HG02840 (cell line): Measurements from ENCODE around the gene RIPK4.

Source experiments
- ATAC-seq: cut with Tn5 transposase; IDR thresholded peaks from one replicate; pipeline ENCODE4 v1.9.1; 2021; ENCODE audit warnings: mild to moderate bottlenecking, moderate library complexity, moderate number of reproducible peaks; ENCODE audit not compliant: unreplicated experiment, low FRiP score

The RIPK4 gene

DNA sequence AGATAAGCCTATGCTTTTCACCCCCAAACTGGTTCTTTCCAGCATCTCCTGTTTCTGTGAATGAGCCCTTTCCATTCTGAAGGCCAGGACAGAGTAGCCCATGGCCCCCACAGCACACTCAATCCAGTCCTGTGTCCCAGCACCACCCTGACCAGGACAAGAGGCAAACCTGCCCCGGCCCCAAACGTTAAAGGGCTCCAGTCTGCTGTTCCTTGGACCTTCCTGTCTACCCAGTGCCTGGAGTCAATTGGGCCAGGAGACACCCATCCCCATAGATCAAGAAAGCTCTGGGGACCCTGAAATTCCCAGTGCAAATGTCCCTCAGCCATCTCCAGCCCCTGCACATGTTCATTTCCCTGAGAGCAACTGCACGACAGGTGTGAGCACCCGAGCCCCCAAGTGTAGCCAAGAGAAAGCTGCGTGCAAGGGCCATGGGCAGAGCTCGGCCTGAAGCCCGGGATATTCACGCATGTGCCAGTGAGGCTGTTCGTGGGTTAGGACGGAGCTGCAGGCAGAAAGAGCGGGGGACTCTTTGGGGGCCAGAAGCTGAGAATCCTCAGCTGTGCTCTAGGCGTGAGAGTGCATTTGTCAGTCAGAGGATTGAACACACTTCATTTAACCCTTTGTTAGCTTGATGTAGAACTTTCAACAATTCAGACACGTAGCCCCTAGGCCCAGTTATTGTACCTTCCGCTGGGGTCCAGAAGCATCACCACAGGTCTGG lies 4.2 kb upstream of the RIPK4 start:
- ATAC-seq, result no peak

DNA sequence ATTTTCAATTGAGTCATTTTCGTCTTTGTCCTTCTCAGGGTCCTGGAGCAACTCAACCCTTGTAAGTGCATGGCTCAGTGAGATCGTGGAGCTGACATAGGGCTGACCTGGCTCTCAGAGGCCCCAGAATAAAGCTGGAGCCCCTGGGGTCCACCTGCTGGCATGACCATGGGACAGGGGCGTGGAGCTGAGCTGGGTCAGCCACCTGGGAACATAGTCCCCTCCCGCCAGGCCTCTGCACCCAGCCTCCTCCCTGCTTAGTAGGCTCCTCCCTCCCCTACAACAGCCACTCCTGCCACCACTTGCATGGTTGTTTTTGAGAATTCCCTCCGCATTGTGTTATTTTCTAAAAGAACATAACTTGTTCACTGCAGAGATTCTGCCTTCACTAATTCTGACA lies 3.1 kb upstream of the RIPK4 start:
- no peak for ATAC-seq

DNA sequence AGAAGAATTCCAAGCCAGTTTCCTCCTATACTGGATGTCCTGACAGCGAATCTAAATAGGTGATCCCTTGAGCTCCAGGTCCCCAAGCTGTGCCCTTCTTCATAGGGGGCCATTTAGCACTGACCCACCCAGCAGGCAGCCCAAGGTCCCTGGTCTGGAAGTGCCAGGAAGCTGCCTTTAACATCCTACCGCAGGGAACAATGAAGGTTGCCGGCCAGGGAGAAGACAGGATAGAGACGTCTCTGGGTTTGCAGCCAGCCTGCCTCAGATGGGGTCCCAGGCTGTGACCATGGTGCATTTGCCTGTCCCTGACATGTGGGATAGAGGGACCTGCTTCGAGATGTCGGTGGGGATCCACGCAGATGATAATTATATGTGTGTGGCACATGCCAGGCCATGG lies 2.7 kb upstream of the RIPK4 start:
- no peak for ATAC-seq

DNA sequence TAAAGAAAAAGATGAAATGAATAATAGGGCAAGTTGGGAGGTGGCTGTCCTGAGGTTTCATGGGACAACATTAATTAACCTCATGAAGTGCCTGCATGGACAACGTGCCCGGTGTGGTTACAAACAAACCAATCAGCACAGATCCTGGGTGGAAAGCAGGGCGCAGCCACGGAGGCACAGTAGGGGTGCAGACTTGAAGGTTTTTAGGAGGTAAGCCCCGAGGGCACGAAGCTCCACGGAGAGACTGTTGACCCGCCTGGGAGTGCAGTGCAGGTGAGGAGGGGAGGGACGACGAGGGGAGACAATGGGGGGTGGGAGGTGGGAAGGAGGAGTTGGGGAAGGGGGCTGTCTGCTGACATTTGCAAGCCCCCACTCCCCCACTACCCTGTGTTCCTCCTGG lies 2.3 kb upstream of the RIPK4 start:
- ATAC-seq, result no peak

DNA sequence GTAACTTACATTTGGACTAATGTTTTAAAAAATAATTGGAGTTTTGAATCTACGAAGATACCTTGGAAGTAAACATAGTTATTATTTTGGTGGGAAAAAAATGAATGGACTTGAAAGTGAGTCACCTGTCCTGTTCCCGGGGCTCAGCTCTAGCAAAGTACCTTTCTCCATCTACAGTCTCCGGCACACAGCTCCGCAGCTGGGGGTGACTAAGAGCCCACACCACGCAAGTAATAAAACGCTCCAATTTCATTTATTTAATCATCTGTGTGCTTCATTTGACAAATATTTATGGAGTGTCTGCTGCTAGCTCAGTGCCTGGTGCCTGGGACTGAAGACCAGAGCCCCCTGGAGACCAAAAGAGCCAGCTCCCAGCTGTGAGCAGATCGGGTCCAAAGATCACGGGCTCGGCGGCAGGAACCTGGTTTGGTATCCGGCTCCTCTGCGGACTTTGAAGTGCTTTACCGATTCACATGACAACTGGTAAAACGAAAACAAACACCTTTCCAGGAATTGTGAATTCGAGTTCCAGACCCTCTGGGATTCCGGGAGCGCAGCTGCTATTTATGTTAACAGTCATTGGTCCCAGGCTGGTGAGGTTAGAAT lies 1.7 kb upstream of the RIPK4 start:
- ATAC-seq, result no peak

DNA sequence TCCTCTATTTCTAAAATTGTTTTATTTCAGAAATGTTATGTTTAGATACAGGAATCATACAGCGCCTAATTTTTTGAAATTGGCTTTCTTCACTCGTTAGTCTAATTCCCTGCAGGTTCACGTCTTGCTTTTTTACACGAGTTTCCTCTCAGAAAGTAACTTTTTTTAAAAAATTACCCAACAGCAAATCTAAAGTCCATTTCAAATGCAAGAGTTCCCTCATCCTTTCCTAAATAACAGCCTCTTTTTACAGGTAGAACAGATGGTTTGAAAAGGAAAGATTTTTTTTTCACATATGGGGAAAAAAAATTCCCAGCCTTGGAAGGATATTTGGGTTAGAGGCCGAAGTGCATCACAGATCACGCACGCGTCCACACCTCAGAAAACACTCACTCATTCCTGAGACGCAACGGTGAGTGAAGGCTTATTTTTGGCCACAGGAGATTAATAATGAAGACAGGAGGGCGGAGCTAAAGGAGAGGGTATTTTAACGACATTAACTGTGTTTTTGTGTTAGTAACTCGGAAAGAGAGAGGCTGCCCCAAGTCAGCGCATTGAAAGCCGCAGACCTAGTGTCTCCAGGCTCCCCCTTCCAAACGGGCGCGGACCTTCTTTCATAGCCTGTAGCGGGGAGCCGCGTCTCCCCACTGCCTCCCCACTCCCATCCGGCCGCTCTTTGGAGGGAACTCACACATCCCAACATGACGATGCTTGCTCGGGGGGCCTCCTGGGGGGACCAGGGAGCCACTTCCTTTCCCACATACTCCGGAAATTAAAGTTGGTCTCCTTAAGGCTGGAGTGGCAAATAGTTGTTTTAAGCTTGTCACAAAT lies 969 bp upstream of the RIPK4 start:
- ATAC-seq, result no peak

DNA sequence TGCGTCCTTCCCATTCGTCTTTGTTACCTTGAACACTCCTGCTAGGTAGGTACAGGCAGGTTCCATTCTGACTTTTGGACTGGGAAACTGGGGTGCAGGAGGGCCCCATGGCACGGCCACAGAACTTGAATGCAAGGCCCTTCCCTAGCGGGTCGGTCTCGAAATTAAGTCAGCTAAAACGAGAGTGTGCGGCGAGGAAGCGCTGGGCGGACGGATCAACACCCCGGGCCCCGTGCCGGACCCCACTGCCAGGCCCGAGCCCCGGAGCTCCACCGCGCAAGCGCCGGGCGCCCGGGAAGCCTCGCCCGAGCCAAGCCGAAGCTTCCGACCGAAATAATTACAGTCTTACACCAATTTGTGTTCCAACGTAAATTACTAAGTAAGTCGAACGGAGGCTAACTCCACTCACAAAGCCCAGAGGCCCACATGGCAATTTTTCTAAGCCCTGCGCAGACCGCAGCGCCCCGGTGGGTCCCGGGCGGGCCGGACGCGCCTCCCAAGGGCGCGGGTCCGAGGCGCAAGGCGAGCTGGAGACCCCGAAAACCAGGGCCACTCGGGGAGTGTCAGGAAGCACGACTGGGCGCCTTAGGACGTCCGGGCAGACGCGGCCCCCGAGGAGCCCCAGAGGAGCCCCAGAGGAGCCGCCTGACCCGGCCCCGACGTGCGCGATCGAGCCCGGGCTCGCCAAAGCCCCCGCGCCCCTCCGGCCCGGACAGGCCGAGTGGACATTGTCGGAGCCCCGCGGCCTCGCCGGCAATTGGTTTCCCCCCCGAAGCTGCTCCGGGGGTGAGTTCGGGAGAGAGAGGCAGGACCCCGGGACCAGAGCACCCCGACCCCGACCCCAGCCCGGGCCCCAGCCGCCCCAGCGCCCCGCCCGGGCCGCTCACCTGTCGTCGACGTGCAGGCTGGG lies 624 bp downstream of the RIPK4 start:
- no peak for ATAC-seq

DNA sequence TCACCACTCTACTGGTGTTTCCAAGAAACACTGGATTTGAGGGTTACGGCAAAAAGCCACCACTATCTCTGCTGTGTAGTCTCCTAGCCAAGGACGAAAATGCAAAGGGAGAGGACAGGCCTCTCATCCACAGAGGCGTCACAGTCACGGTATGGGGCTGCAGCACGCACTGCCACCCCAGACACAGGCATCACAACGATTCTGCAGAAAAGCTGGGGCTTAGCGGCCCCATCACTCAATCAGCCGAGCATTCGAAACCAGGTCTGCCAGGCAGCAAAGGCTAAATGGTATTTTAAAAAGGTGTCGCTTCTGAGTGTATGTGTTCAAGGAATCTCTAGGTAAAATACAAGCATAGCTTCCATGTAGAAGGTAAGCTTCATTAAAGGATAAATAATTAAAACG lies 1.4 kb downstream of the RIPK4 start:
- ATAC-seq, result no peak

DNA sequence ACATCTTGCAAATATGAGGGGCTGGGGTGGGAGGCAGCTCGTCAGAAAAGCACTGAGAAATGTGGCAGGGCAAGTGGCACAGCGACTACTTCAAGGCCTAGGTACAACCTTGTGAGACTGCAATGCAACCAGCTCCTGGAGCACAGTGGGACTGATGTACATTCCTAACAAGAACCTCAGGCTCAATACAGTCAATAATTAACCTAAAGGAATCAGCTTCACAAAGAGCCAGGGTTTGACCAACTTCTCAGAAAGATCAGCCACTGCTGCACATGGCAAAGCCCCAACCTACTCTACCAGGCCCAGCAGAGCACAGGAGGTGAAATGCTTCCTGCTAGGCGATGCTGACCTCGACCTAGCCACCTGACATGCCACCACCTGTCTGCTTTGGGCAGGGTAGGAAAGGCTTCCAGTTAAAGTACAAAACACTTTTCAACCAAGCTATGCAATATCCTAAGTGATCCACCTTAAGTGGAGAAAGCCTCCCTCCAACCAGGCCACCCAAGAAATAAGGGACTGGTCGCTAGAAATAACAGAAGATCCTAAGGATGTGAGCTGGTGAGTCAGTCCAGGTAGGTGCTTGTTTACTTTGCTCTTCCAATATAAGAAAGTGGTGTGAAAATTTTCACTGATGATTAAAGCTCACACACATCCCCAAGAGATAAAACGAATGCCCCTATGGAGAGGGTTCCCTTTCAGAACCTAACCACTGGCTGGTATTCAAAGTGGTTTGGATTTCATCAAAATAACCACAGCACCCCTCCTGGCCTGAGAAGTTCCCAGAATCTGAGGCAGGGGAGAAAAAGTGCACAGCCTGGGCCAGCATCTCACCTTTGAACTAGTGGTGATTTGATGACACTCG lies 2.1 kb downstream of the RIPK4 start:
- ATAC-seq, result no peak

DNA sequence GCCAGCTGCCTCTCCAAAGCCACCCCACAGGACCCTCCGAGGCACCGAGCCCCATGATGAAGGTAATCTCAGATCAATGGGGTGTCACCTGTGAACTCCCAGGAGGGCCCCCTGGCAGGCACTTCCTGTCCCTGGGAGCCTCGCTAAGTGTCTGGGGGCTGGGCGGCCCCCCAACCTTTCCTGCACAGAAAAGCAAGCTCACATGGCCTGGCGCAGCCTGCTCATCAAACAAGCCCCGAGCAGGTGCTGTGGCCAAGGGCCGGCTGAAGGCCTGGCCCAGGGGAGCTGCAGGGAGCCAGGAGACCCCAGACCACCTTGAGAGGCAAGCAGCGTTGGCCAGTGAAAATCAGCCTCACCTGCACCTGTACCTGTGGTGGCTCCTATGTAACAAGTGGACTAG lies 2.9 kb downstream of the RIPK4 start:
- ATAC-seq, result no peak

DNA sequence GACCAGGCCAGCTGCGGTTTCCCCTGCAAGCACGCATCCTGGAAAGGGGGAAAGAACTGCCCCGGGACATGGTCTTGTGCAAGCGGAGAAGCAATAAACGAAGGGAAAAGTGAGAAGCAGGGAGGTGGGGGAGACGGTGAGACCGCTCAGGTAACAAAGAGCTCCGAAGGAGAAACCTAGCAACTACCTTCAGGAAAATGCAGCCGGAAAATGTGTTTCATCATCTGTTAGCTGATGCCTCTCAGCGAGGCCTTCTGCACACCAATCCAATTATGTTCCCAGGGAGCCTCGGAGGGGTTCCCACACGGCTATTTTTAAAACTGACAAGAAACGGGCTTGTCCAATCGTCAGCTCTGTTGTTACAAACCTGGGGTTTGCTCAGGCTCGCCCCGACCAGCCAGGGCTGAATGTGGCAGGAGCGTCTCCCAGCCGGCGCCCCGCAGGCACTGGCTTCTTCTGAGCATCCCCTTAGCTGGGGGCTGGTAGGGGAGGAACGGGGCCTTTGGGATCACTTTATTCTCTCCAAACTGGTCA lies 3.4 kb downstream of the RIPK4 start:
- no peak for ATAC-seq

DNA sequence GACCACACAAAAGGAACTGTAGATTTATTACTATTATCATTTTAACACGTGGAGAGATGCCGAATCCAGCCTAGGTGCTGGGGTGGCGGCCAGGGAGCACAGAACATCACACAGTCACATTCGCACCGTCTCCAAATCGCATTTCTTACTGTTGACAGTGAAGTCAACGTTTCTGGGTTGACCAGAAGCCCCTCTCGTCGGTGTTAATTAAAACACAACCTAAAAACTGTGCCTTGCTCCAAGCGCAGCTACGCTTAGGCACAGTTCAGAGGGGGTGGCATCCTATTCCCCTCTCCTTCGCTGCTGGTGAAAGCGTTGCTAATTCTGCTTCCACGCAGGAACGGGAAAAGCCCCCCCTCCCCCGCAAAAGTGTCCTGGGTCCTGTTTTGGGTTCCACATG lies 4.1 kb downstream of the RIPK4 start:
- no peak for ATAC-seq

DNA sequence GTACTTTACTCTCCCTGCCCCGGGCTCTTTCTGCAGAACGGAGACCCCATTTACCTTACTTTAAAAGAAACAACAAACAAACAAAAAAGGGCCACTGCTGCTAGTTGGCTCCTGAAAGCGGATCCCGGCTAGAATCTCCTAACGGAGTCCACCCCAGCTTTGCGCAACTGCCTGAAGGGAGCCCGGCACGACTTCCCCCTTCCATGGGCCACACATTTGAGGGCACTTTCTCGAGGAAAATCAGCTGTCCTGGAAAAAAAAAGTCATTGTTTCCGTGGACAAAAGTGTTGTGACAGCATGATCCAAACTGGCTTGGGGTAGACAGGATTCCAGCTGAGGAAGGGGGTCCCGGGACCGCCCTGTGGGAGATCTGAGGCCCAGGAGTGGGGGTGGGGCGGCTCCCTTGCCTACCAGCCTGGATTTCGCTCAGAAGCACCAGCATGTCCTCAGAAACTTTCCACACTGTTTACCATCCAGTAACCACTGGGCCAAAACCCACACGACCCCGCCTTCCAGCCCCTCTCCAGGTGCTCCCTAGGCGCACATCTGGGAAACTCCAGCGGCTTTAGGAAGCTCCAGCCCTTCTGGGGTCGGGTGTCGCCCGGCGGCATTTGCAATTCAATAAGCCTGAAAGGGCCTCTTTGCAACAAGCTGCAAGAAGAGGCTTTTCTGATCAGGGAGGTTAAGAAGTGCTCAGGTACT lies 4.8 kb downstream of the RIPK4 start:
- ATAC-seq, result no peak

DNA sequence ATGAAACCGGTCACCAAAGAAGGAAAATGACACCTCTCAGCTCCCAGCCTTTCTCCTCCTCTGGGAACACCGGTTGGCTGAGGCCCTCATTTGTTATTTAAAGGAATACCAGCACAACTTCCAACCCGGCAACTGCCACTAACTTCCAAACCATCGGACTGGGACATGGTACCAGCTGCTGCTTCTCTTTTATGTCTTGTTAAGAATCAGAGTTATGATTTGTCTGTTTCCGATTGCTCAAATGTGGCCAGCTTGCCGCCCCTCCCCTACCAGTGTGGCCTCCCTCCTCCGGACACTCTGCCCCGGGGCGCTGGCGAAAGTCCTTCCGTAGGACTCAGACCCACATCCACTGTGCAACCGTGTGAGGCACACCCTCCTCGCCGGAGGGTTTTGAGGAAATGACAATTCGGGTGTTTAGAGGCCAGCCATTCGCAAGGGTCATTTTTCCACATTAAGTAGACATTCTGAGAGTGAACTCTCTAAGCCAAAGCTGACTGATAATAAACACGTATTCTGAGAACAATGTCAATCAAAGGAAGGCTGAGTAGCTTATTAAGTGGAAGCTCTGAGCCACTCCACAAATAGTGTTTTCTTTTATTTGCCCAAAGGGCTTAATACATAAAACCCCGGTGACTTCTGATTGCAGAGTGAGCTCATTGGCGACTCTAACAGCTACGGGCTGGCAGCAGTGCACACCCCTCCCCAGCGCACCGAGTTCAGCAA lies 5.5 kb downstream of the RIPK4 start:
- no peak for ATAC-seq

DNA sequence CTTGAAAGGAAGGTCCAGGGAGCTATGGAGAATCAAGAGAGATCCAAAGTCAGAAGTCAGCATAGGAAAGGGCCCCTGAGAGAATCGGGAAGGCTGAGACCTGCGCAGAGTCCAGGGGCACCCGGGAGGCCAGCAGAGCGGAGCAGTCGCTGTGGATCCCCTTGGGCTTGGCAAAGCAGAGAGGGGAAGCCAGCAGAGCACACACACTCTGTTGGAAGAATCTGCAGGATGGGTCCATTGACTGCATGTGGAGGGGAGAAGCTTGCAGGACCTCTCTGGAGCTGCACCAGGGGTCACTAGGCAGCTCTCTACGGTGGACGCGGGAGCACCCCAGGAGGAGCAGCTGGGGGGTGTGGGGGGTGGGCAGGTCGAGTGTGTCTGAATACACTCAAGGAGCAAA lies 6.4 kb downstream of the RIPK4 start:
- ATAC-seq, result no peak

DNA sequence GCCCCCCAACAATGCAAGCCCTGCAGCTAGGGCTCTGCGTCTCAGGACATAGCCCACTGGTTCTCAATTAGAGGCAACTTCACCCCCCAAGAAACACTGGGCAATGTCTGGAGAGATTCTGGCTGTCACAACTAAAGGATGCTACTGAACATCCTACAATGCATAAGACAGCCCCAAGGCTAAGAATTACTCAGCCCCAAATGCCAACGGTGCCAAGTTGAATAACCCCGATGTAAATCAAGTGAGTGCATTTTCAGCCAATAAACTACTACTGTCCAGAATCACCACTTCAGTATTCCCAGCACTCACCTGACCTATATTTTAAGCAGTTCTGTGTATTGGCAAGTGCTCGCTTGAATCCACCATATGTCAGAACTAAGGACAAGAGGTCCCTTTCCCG lies 6.9 kb downstream of the RIPK4 start:
- ATAC-seq, result no peak

DNA sequence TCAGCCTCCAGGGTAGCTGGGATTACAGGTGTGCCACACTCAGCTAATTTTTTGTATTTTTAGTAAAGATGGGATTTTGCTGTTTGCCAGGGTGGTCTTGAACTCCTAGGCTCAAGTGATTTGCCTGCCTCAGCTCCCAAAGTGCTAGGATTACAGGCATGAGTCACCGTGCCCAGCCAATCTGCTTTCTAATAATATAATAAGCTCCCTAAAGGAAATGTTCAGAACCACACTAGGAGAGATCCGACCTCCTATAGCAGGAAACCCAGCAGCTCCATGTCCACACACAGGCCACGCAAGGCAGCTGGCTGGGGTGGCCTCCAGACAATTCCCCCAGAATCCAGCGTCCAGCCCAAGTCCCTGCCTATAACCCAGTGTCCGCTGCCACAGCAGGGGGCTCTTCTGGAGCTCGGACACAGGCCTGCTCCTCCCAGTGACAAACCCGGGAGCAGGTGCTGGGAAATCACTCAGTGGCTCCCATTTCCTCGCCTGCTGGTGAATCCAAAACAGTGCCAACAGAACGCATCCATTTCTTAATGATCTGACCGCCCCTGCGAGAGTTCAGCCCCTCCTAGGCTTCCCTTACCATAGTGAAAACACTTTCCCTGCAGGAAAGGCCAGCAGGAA lies 7.5 kb downstream of the RIPK4 start:
- no peak for ATAC-seq

DNA sequence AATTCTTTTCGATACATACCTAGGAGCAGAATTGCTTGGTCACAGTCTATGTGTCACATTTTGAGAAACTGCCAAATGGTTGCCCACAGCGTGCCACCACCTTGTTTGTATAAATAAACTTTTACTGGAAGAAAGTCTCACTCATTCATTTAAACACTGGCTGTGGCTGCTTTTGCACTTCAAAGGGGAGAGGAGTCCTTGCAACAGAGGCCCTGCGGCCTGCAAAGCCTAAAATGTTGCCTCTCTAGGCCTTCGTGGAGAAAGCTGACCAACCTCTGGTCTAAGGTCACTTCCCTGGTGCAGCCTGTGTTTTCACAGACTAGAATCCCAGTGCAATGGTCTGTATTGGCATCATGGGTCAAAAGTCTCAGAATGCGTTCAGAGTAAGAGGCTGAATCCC lies 8.3 kb downstream of the RIPK4 start:
- ATAC-seq, result no peak
